Gastrocnemius medialis (tissue), 4 donors: ENCODE results near the gene GPATCH2. TPM values are rescaled to one million over a fixed set of nuclear protein-coding genes. Genes with fewer than 3 reads are reported as not detected.

Source experiments
- ATAC-seq, 2 donors: fragments of 150-250 bp; one replicate each; pipeline ENCODE4 v1.9.1; 2016
- DNase-seq, 2 donors: peaks; one replicate each; pipeline ENCODE4 v3.0.0-alpha.2; 2019
- H3K27ac ChIP-seq, 4 donors: fragments of 200-600 bp; sonication (generic); 1 replicate in 1 of 4; 2 replicates in 3 of 4; pipeline ENCODE4 v1.5.1; 2016 to 2018; ENCODE audit warnings: mild to moderate bottlenecking in 2 of 4, moderate library complexity in 1 of 4
- H3K27me3 ChIP-seq, 3 donors: fragments of 200-600 bp; sonication (generic) in 2 of 3; 1 replicate in 1 of 3; 2 replicates in 2 of 3; pipeline versions ENCODE4 v1.5.1 to v1.6.0; 2016 to 2019; ENCODE audit warnings: mild to moderate bottlenecking in 1 of 3, moderate library complexity in 1 of 3
- H3K36me3 ChIP-seq, 2 donors: fragments of 200-600 bp; sonication (generic) in 1 of 2; one replicate each; pipeline ENCODE4 v1.5.1; 2017 to 2018
- H3K4me1 ChIP-seq, 2 donors: fragments of 200-600 bp; sonication (generic) in 1 of 2; one replicate each; pipeline ENCODE4 v1.5.1; 2016 to 2017; ENCODE audit warnings: mild to moderate bottlenecking in 2 of 2
- H3K4me3 ChIP-seq, 4 donors: fragments of 200-600 bp; sonication (generic) in 3 of 4; 1 replicate in 1 of 4; 2 replicates in 3 of 4; pipeline ENCODE4 v1.5.1; 2016 to 2019; ENCODE audit warnings: mild to moderate bottlenecking in 2 of 4
- H3K9me3 ChIP-seq, 3 donors: fragments of 200-600 bp; sonication (generic) in 2 of 3; 1 replicate in 1 of 3; 2 replicates in 2 of 3; pipeline ENCODE4 v1.5.1; 2016 to 2019
- CTCF ChIP-seq, 5 experiments: fragments of 450-650 bp in 3 of 5; fragments of 200-600 bp in 2 of 5; sonication (generic) in 2 of 5; IDR thresholded peaks in 4 of 5; conservative IDR thresholded peaks in 1 of 5; 1 replicate in 4 of 5; 2 replicates in 1 of 5; pipeline ENCODE4 v1.5.1; 2016 to 2019; ENCODE audit warnings: antibody characterized with exemption in 5 of 5, mild to moderate bottlenecking in 3 of 5, moderate library complexity in 3 of 5
- POLR2A ChIP-seq, 2 donors: fragments of 450-650 bp; IDR thresholded peaks; one replicate each; pipeline ENCODE4 v1.6.1; 2017; ENCODE audit warnings: antibody characterized with exemption in 2 of 2, mild to moderate bottlenecking in 2 of 2, moderate library complexity in 2 of 2
- in situ Hi-C, 4 donors: fragments of 200-750 bp; cut with MboI; loops; one replicate each; pipeline versions ENCODE4 v1.15.0 to v1.8.0; 2017; ENCODE audit warnings: low sequenced_read_pairs in 4 of 4
- intact Hi-C: fragments of 100-400 bp; cut with DNase I; formaldehyde crosslinking; loops from one replicate; pipeline ENCODE4 v1.15.1; 2023; ENCODE audit warnings: low total_unique reads
- total RNA-seq, 4 donors: library from RNA; depleted of rRNA; stranded (reverse); fragments of >200 nt; gene quantifications; one replicate each; pipeline versions ENCODE4 v1.1.0 to v1.2.3, GENCODE V29; 2016

Gene GPATCH2
- total RNA-seq, 4 donors from 2014 or later: 3.6 to 9.3 (median 6.9) TPM

- ATAC-seq: no peak
- no peaks in the 10 kb centered on the region for H3K27me3 ChIP-seq
- in situ Hi-C loops (no loop called here), intact Hi-C loops (no loop called here)
- H3K9me3 ChIP-seq: no peaks in the 10 kb centered on the region
- DNase-seq: no peak
- TF ChIP-seq POLR2A (IDR thresholded peaks at IDR 0.05) (no peak), CTCF (IDR thresholded peaks at IDR 0.05 in 4 of 5, conservative IDR thresholded peaks at IDR 0.05 in 1 of 5) (no peak)
- H3K4me3 ChIP-seq: no peak overlapping the region
- H3K36me3 ChIP-seq: no peaks in the 10 kb centered on the region
- no peaks in the 10 kb centered on the region for H3K4me1 ChIP-seq
- H3K27ac ChIP-seq: no peak overlapping the region
Measured at GRCh38 chr1:217562229-217562878, 68.5 kb downstream of the GPATCH2 start.

GRCh38 chr1:217561446-217561845 lies 69.4 kb downstream of the GPATCH2 start:
- Histone ChIP-seq H3K4me3 (no peak overlapping the region), H3K27me3 (no peaks in the 10 kb centered on the region), H3K27ac (no peak overlapping the region), H3K4me1 (no peaks in the 10 kb centered on the region), H3K9me3 (no peaks in the 10 kb centered on the region), H3K36me3 (no peaks in the 10 kb centered on the region)
- in situ Hi-C loops (no loop called here), intact Hi-C loops (no loop called here)
- ATAC-seq: no peak
- TF ChIP-seq POLR2A (IDR thresholded peaks at IDR 0.05) (no peak), CTCF (IDR thresholded peaks at IDR 0.05 in 4 of 5, conservative IDR thresholded peaks at IDR 0.05 in 1 of 5) (no peak)
- no peak for DNase-seq

- in situ Hi-C loops (no loop called here), intact Hi-C loops (no loop called here)
- Histone ChIP-seq H3K27me3 (no peaks in the 10 kb centered on the region), H3K27ac (no peak overlapping the region), H3K9me3 (no peaks in the 10 kb centered on the region), H3K4me1 (no peaks in the 10 kb centered on the region), H3K4me3 (no peak overlapping the region), H3K36me3 (no peaks in the 10 kb centered on the region)
- no peak for TF ChIP-seq POLR2A (IDR thresholded peaks at IDR 0.05)
- TF ChIP-seq CTCF (IDR thresholded peaks at IDR 0.05 in 4 of 5, conservative IDR thresholded peaks at IDR 0.05 in 1 of 5): no peak
- ATAC-seq (no peak), DNase-seq (no peak)
Measured at GRCh38 chr1:217554849-217555248, 76.0 kb downstream of the GPATCH2 start.

- H3K9me3 ChIP-seq: no peaks in the 10 kb centered on the region
- no peaks in the 10 kb centered on the region for H3K36me3 ChIP-seq
- no peaks in the 10 kb centered on the region for H3K4me1 ChIP-seq
- no peaks in the 10 kb centered on the region for H3K27me3 ChIP-seq
- H3K27ac ChIP-seq: no peak overlapping the region
- DNase-seq (no peak), ATAC-seq (no peak)
- no peak for TF ChIP-seq CTCF (IDR thresholded peaks at IDR 0.05 in 4 of 5, conservative IDR thresholded peaks at IDR 0.05 in 1 of 5)
- TF ChIP-seq POLR2A (IDR thresholded peaks at IDR 0.05): no peak
- in situ Hi-C loops (no loop called here), intact Hi-C loops (no loop called here)
- H3K4me3 ChIP-seq: no peak overlapping the region
Measured at GRCh38 chr1:217553949-217554509, 76.9 kb downstream of the GPATCH2 start.
